ENCODE measurements around the gene POU2F3. TPM values are rescaled to one million over a fixed set of nuclear protein-coding genes. Genes with fewer than 3 reads are reported as not detected.
A peak's percentile ranks its signal among the peaks of the same experiment; 100 is the strongest.

The POU2F3 gene
- total RNA-seq, 3 donors from 2014 or later (not counting 1 experiment from before 2014, with no cell fraction given): not detected

- peak overlapping the region; percentile 80 to 84 for H3K27ac Mint-ChIP-seq
Observed at GRCh38 chr11:120337355-120338106, 97.6 kb downstream of the POU2F3 start.

GRCh38 chr11:120338107-120338933, 98.4 kb downstream of the POU2F3 start:
- Mint-ChIP-seq H3K9me3 (no peaks in the 10 kb centered on the region), H3K27me3 (ENCODE audit: low read depth in 2 of 2) (peaks cover 33 to 59% of the 10 kb centered on the region in 2 donors), H3K4me3 (peak overlapping the region; percentile 96), H3K27ac (peak overlapping the region in 1 of 2 donors; percentile 80), H3K4me1 (peaks cover 47 to 49% of the 10 kb centered on the region in 2 donors), H3K36me3 (peaks cover 9% of the 10 kb centered on the region)
- no peaks in the 10 kb centered on the region for H3K36me3 ChIP-seq (ENCODE audit: control insufficient read depth, insufficient read depth, low read length)
- peaks cover 20% of the 10 kb centered on the region for H3K4me1 ChIP-seq (ENCODE audit: control insufficient read depth, insufficient read depth, low read length)
- DNase-seq: no peak
- WGBS (ENCODE audit: insufficient coverage): 85% methylated on average over 7 of the region's 7 CpGs
- no peaks in the 10 kb centered on the region for H3K9me3 ChIP-seq (ENCODE audit: control insufficient read depth, insufficient read depth, low read length)
- peaks cover 45% of the 10 kb centered on the region for H3K27me3 ChIP-seq (ENCODE audit: control insufficient read depth, insufficient read depth, low read length)
- intact Hi-C loops (cut with micrococcal nuclease): loop anchor here (5.0 kb wide), 2 partner anchors 129 to 774 kb away; no protein-coding TSS in a partner anchor
- H3K27ac ChIP-seq (ENCODE audit: low read length): no peak overlapping the region
- H3K4me3 ChIP-seq (ENCODE audit: low read length): no peak overlapping the region
- TF ChIP-seq, protein P1, sequence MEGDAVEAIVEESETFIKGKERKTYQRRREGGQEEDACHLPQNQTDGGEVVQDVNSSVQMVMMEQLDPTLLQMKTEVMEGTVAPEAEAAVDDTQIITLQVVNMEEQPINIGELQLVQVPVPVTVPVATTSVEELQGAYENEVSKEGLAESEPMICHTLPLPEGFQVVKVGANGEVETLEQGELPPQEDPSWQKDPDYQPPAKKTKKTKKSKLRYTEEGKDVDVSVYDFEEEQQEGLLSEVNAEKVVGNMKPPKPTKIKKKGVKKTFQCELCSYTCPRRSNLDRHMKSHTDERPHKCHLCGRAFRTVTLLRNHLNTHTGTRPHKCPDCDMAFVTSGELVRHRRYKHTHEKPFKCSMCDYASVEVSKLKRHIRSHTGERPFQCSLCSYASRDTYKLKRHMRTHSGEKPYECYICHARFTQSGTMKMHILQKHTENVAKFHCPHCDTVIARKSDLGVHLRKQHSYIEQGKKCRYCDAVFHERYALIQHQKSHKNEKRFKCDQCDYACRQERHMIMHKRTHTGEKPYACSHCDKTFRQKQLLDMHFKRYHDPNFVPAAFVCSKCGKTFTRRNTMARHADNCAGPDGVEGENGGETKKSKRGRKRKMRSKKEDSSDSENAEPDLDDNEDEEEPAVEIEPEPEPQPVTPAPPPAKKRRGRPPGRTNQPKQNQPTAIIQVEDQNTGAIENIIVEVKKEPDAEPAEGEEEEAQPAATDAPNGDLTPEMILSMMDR (IDR thresholded peaks at IDR 0.05): no peak
- no peak for ATAC-seq

More at GRCh38 chr11:120337355-120338106, 97.6 kb downstream of the POU2F3 start:
- peak overlapping the region; percentile 96 for H3K4me3 Mint-ChIP-seq
- H3K36me3 Mint-ChIP-seq: peaks cover 9% of the 10 kb centered on the region
- TF ChIP-seq, protein P1 (IDR thresholded peaks at IDR 0.05): no peak
- intact Hi-C loops (cut with micrococcal nuclease): loop anchor here (5.0 kb wide), 2 partner anchors 130 to 775 kb away; no protein-coding TSS in a partner anchor
- no peak for ATAC-seq
- peaks cover 33 to 61% of the 10 kb centered on the region in 2 donors for H3K27me3 Mint-ChIP-seq (ENCODE audit: low read depth in 2 of 2)
- H3K4me1 Mint-ChIP-seq: peaks cover 47 to 48% of the 10 kb centered on the region in 2 donors
- Histone ChIP-seq H3K27ac (ENCODE audit: low read length) (no peak overlapping the region), H3K4me1 (ENCODE audit: control insufficient read depth, insufficient read depth, low read length) (peaks cover 19% of the 10 kb centered on the region), H3K9me3 (ENCODE audit: control insufficient read depth, insufficient read depth, low read length) (no peaks in the 10 kb centered on the region), H3K4me3 (ENCODE audit: low read length) (peak overlapping the region; percentile 78), H3K36me3 (ENCODE audit: control insufficient read depth, insufficient read depth, low read length) (no peaks in the 10 kb centered on the region), H3K27me3 (ENCODE audit: control insufficient read depth, insufficient read depth, low read length) (peaks cover 39% of the 10 kb centered on the region)
- DNase-seq: no peak
- WGBS (ENCODE audit: insufficient coverage): 39% methylated on average over 17 of the region's 18 CpGs
- H3K9me3 Mint-ChIP-seq: no peaks in the 10 kb centered on the region

- no peak overlapping the region for H3K27ac Mint-ChIP-seq
- intact Hi-C loops (cut with micrococcal nuclease): loop anchor here (5.0 kb wide), 2 partner anchors 128 to 773 kb away; no protein-coding TSS in a partner anchor
- peak overlapping the region; percentile 60 for H3K4me3 Mint-ChIP-seq
- no peaks in the 10 kb centered on the region for H3K9me3 Mint-ChIP-seq
- 49% methylated on average over 5 of the region's 6 CpGs for WGBS (ENCODE audit: insufficient coverage)
- Histone ChIP-seq H3K4me3 (ENCODE audit: low read length) (no peak overlapping the region), H3K36me3 (ENCODE audit: control insufficient read depth, insufficient read depth, low read length) (no peaks in the 10 kb centered on the region), H3K9me3 (ENCODE audit: control insufficient read depth, insufficient read depth, low read length) (no peaks in the 10 kb centered on the region), H3K27me3 (ENCODE audit: control insufficient read depth, insufficient read depth, low read length) (peaks cover 48% of the 10 kb centered on the region), H3K27ac (ENCODE audit: low read length) (no peak overlapping the region), H3K4me1 (ENCODE audit: control insufficient read depth, insufficient read depth, low read length) (peaks cover 30% of the 10 kb centered on the region)
- TF ChIP-seq, protein P1 (IDR thresholded peaks at IDR 0.05): no peak
- DNase-seq: peak in 1 of 2 donors; percentile 27
- H3K36me3 Mint-ChIP-seq: peaks cover 9% of the 10 kb centered on the region
- peaks cover 54 to 58% of the 10 kb centered on the region in 2 donors for H3K4me1 Mint-ChIP-seq
- no peak for ATAC-seq
- peaks cover 33 to 52% of the 10 kb centered on the region in 2 donors for H3K27me3 Mint-ChIP-seq (ENCODE audit: low read depth in 2 of 2)
Observed at GRCh38 chr11:120339394-120339890, 99.5 kb downstream of the POU2F3 start.

Data from natural killer cell (primary cell).